DMS79 (cell line): ENCODE data around the gene PIK3R5.

Experiments used
- DNase-seq: peaks from one replicate; lab custom pipeline; 2025; lab: John Stamatoyannopoulos, UW

The PIK3R5 gene

GRCh38 chr17:8829036-8829941 is 136.2 kb downstream of the PIK3R5 start:
- no peak for DNase-seq
